Measurements from ENCODE around the gene USP40.

GRCh38 chr2:233436691-233437438 is 129.7 kb downstream of the USP40 start:
- no peak for TF ChIP-seq CTCF (IDR thresholded peaks at IDR 0.05 in 4 of 5, conservative IDR thresholded peaks at IDR 0.05 in 1 of 5)
- TF ChIP-seq POLR2A (IDR thresholded peaks at IDR 0.05), result no peak
